Astrocyte of the cerebellum (primary cell): ENCODE measurements around the gene CACNA2D3.

Source experiments
- DNase-seq: peaks from one replicate; pipeline ENCODE4 v3.0.0-alpha.2; 2011; ENCODE audit warnings: low read depth
- H3K4me3 ChIP-seq: 2 replicates; pipeline ENCODE4 v1.5.1; 2011; ENCODE audit warnings: mild to moderate bottlenecking, low read depth, low read length, moderate library complexity
- in situ Hi-C: cut with HindIII; loops from 2 replicates; pipeline ENCODE4 v1.10.0; 2017; ENCODE audit warnings: low sequenced_read_pairs
- TF ChIP-seq, protein P1 (sequence below): IDR thresholded peaks from 2 replicates; pipeline ENCODE4 v1.5.1; 2012; ENCODE audit warnings: low read length, low read depth, moderate library complexity, mild to moderate bottlenecking; ENCODE audit errors: missing control alignments

Gene CACNA2D3

DNA sequence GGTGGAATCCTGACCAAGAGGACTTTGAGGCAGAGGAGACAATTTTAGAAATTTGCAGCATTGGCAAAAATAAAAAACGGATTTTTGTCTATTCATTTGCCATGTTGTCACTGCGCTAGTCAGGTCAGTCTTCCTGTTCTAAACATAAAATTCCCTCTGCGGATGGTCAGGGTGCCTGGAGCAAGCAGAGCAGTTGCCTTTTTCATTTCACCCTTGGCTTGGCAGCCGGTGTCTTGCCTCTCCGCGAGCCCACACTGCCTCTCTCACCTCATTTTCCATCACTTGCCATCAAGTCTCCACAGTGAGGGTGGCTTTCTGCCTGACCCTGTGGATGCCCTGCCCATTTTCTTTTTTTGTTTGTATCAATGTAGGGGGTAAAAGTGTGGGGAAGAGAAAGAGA, 409.4 kb downstream of the CACNA2D3 start:
- in situ Hi-C loops: no loop called here
- TF ChIP-seq, protein P1, sequence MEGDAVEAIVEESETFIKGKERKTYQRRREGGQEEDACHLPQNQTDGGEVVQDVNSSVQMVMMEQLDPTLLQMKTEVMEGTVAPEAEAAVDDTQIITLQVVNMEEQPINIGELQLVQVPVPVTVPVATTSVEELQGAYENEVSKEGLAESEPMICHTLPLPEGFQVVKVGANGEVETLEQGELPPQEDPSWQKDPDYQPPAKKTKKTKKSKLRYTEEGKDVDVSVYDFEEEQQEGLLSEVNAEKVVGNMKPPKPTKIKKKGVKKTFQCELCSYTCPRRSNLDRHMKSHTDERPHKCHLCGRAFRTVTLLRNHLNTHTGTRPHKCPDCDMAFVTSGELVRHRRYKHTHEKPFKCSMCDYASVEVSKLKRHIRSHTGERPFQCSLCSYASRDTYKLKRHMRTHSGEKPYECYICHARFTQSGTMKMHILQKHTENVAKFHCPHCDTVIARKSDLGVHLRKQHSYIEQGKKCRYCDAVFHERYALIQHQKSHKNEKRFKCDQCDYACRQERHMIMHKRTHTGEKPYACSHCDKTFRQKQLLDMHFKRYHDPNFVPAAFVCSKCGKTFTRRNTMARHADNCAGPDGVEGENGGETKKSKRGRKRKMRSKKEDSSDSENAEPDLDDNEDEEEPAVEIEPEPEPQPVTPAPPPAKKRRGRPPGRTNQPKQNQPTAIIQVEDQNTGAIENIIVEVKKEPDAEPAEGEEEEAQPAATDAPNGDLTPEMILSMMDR: no peak
- H3K4me3 ChIP-seq: no peak overlapping the region
- no peak for DNase-seq

DNA sequence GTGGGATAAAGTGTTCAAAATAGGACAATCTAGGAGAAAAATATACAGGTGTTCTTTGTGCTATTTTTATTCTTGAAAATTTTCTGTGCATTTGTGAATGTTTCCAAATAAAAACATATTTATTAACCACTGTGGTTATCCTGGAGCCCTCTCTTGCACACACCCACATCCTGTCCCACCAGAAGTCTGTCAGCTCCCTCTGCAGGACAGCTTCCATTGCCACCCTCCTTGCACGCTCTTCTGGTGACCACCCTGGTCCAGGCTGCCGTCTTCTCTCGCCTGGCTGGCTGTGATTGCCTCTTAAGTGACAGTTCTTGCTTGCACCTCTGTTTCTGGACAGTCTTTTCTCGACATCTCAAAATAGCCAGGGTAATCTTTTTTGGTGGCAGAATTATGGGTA, 411.5 kb downstream of the CACNA2D3 start:
- H3K4me3 ChIP-seq: no peak overlapping the region
- no peak for DNase-seq
- in situ Hi-C loops: no loop called here
- TF ChIP-seq, protein P1: no peak

DNA sequence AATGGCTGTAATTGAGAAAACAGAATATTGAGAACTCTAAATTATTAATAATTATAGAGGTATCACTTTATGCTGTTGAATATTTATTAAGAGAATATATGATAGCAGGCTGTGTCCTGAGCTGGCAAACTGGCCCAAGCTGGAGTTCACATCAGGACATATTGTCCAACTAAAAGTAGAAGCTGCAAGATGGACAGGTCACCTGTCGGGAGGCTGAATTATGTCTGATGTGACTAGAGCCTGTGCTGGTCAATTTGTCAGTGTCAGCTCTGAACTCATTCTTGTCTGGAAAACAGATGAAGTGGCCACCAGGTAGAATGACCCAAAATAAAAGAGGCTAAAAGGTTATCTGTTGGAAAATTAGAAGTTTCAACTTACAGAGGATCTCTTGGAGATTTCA, 413.3 kb downstream of the CACNA2D3 start:
- H3K4me3 ChIP-seq: no peak overlapping the region
- DNase-seq: no peak
- TF ChIP-seq, protein P1: no peak
- in situ Hi-C loops: no loop called here

DNA sequence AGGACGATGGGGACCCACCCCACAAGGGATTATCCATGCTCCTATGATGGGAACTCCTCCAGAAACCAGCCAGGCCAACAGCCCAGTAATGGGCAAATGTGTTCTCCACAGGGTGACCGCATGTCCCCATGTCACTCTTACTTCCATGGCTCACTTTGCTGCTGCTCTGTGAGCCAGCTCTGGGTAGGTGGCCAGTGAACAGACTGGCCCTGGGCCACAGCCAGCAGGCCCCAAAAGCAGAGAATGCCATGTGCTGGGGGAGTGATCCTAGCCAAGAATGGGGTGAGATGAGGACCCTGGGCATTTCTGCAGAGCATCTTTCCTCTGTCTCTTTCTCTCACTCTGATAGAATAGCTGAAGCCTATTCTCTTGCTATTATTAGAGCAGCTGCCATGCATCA, 414.1 kb downstream of the CACNA2D3 start:
- no peak for DNase-seq
- no peak overlapping the region for H3K4me3 ChIP-seq
- in situ Hi-C loops: no loop called here
- TF ChIP-seq, protein P1: no peak

DNA sequence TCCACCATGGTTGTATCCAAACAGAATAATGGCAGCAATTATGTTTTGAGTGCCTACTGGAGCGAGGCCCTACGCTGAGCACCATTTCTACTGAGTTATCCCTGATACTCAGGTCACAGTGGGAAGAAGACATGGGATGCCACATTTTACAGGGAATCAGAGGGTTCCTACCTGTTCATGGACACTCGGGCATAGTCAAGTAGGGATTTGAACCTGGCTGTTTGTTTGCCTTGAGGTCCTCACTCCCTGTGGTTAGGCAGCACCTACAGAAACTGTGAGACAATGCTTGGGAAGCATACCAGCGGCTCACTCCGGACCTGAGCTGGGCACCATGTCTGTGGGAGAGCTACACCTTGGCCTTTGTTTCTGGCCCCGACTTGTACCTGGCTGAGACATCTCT, 415.2 kb downstream of the CACNA2D3 start:
- in situ Hi-C loops: no loop called here
- TF ChIP-seq, protein P1: no peak
- no peak overlapping the region for H3K4me3 ChIP-seq
- DNase-seq: no peak

DNA sequence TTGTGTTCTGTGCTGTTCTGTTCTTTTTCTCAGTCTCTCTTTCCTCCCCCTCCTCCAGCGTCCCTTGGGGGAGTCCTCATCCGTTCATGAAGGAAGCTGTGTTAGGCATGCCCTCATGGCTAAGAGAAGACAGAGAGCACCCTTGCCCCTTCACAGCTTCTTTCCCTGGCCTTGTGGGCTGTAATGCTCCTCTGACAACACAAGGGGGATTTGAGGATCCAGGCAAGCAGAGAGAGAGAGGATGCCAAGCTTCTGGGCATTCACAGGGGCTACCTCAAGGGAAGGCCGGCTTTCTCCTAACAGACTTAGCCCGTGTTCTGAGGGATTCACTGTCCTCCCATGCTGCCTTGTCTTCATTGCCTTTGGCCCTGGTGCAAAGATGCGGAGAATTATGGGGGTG, 416.0 kb downstream of the CACNA2D3 start:
- H3K4me3 ChIP-seq: no peak overlapping the region
- TF ChIP-seq, protein P1: no peak
- in situ Hi-C loops: no loop called here
- DNase-seq: no peak

DNA sequence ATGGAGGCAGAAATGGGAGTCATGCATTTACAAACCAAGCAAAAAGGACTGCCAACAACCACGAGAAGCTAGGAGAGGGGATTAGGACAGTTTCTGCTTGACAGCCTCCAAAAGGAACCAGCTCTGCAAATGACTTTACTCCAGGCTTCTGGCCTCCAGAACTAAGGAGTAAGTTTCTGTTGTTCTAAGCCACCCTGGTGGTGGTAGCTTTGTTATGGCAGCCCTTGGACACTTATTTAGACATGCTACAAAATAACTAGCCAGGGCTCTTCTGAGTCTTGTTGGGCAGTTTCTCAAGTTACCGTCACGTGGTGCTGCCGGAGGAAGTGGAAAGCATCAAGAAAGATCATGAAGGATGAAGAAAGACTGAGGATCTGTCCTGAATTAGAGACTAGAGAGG, 419.0 kb downstream of the CACNA2D3 start:
- in situ Hi-C loops: no loop called here
- no peak for DNase-seq
- no peak overlapping the region for H3K4me3 ChIP-seq

More for the DNA sequence above, 419.0 kb downstream of the CACNA2D3 start:
- TF ChIP-seq, protein P1: no peak
